HG02852 (cell line): Measurements from ENCODE around the gene FAM53C.
A peak's percentile ranks its signal among the peaks of the same experiment; 100 is the strongest.
"Not testable (repeated sequence)": the region's sequence is repeated elsewhere in the genome, so short reads cannot be mapped to it uniquely, and the experiment has no call there.

Experiments
- ATAC-seq: cut with Tn5 transposase; IDR thresholded peaks from one replicate; pipeline ENCODE4 v1.9.1; 2021; ENCODE audit warnings: mild to moderate bottlenecking, moderate library complexity; ENCODE audit not compliant: unreplicated experiment

FAM53C gene

DNA sequence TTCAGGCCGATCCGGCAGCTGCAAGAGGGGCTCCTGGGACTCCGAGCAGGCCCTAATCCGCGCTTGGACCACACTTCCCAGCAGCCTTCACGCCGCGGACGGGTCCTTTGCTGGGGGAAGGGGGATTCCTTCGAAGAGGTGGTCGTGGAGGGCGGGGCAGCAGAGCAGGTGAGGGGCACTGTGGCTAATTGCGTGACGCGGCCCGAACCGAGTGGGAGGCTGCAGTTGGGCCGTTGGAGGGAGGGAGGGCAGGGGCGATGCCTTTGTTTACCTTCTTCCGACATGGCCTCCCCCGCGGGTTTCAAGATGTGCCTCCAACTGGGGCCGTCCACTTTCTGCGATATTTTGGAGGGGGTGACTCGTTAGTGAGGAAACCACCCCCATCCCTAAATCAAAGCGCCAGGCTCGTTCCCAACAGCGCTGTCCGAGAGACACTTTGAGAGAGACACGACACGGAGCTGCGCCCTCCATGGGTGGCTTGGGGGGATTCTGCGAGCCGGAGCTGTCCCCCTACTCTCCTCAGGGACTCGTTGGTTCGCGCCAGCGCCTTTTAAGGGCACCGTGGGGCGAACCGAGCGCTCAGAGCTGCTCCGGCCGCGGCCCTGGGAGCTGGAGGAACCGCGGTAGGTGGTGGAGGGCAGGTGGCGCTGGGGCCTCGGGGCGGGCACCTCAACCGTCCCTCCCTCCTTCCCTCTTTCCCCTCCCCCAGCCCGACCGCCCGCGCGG lies at the start of gene FAM53C:
Gene FAM53C, plus strand, starts transcription at position 582 of the 726 bp plus-strand sequence. CDS start 3,070 bp downstream, outside the sequence.
- ATAC-seq, result peak; percentile 78

DNA sequence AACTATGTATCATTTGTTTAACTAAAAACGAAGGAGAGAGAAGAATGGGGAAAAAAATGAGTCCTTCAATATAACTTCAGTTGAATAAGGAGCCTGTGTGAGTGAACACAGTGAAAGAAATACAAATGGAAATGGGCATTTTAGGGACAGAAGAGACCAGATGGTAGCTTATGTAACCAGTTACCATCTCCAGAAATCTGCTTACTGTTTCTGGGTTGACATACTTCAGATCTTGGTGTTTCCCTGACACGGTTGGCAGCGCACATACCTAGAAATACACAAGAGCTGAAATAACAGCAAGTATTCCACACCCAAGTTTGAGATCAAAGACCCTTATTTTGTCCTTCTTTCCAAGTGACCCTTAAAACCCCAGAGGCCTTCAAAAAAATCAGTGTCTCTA lies 48.8 kb upstream of the FAM53C start:
- ATAC-seq, result no peak

DNA sequence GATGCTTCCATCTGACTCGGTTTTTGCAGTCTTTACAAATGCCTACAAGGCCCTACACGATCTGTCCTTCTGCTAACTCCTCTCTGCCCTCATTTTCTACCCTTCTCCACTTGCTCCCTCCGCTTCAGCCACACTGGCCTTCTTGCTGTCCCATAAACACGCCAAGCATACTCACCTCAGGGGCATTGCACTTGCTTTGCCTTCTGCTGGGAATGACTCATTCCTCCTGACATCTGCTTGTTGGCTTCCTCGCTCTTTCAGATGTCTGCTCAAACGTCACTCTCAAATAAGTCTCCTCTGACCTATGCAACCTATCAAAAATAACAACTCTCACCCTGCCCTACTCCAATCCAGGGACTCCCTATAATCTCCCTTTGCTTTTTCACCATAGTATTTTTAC lies 34.7 kb upstream of the FAM53C start:
- ATAC-seq, result no peak

DNA sequence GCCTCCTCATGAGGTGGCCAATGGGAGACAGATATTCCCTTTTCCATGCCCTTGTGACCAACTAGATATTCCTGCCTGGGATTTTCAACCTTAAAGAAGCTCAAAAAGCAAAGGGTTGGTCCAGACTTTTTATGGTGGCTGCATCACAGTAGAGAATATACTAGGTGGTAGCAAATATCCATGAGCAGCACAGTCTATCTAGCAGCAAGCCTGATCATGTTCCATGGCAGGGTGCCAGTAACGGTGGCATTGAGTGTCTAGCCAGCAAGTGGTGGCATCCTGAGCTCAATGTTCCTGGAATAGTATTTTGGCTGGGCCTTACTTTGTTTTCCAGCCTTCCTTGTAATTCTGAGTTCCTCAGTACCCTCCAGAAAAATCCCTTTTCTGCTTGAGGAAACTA lies 32.3 kb upstream of the FAM53C start:
- no peak for ATAC-seq

DNA sequence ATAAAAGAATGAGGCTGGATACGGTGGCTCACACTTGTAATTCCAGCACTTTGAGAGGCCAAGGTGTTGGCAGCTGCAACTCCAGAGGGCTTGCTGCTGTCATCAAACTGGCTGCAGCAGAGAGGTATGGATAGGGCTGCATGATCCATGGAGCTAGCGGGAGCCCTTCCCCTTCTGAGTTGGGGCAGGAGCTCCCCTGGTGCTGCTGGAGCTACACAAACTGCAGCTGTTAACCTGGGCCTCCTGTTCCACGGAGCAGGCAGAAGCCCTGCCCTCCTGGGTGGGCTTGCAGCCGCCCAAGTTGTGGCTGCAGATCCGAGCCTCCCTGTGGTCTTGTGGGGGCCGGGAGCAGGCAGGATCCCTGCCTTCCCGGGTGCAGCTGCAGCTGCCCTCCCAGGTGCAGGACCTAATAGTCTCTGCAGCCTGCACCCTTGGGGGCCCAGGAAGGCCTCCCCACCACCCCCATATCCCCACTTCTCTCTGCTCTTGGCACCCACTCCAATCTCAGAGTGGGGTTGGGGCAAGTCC lies 22.3 kb upstream of the FAM53C start:
- ATAC-seq, result no peak

DNA sequence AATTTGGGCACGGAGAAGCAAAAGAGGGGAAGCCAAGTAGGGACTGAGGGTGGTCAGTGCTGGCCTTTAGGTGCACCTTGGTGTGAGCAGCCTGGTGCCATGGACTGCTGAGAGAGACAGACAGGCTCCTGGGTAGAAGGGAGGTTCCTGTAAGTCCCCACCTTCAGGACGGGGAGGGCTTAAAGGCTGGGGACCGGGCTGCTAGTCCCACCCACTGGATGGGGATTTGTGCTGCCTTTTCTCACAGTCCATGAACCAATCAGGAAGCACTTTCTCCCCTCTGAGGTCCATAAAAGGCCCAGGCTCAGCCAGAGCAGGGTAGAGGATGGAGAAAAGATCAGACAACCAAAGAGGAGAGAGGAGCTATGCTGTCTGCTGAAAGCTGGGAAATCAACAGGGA lies 21.7 kb upstream of the FAM53C start:
- no peak for ATAC-seq

DNA sequence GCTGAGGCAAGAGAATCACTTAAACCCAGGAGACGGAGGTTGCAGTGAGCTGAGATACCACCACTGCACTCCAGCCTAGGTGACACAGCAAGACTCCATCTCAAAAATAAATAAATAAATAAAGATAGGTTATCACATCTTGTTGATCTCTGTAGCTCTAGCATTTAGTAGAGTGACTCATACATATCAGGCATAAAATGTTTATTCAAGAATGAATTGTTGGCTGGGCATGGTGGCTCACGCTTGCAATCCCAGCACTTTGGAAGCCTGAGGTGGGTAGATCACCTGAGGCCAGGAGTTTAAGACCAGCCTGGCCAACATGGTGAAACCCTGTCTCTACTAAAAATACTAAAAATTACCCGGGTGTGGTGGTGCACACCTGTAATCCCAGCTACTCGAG lies 19.9 kb upstream of the FAM53C start:
- ATAC-seq, result not testable (repeated sequence)

DNA sequence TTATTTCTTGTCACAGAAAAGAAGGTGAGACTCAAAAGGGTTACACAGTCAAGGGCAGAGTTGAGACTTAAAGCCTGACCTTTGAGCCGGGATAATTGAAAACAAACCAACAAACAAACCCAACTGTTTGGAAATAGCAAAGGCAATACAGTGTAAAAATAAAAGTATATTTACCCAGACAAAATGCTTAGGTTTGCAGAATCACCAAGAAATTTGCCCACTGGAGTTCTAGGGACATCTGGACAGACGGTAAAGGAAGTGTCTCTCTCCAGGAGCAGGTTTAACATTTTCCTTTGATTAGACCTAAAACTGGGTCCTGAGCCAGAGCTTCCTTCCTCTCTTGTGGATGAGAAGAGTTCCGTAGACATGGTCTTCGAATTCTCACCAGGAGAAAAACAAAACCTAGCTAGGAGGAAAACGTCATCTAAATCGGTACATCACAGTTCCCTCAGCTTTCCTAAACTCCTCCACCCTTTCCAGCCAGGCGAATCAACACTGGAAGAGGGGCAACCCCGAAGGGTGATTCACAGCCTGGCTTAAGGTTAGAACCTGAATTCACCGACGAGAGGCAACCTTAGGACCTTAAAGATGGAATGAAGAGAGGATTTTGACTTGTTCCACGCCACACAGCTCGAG lies 7.1 kb upstream of the FAM53C start:
- ATAC-seq, result no peak

DNA sequence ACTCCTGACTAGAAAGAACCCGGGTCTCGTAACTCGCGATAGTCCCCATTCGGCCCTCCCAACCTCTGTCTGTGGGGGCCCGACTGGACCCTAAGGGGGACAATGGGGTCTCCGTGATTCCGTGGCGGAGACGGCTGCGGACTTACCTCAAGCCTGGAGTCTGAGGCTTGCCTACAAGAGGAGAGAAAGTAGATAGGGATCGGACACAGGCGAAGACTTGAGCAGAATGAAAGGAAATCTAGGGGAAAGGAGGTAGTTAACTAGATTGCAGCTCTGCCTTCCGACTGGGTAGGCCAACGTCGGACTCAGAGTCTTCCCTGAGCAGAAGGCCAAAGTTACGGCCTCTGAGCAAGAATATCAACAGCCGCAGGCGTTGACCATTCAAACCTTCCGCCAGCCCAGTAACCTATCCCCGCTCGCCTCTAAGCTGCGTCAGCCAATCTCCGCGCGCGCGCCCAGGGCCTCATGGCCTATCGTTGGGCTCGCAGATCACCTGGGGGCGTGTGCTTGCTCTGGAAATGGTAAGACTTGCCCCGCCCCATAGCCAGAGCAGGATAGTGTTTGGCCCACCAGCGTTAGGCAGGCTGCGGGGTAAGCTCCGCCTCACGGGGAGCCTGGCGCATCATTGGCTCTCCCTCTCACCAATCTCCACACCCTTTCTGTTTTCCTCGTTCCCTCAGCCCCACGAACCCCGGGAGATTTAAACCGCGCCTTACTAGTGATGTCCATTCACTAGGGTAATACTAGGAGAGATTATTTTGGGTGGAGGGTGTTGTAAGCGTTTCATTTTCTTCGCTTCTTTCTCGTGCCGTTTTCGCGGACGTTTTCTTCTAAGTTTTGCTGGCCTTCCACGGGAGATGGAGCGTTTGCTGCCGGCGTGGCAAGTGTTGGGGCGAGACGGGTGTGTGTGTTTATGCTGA lies 6.4 kb upstream of the FAM53C start, which contains the start of gene CDC25C:
Gene CDC25C, minus strand, starts transcription at position 356 of the 920 bp plus-strand sequence. CDS start 624 bp downstream, outside the sequence.
- ATAC-seq, result peak; percentile 100

DNA sequence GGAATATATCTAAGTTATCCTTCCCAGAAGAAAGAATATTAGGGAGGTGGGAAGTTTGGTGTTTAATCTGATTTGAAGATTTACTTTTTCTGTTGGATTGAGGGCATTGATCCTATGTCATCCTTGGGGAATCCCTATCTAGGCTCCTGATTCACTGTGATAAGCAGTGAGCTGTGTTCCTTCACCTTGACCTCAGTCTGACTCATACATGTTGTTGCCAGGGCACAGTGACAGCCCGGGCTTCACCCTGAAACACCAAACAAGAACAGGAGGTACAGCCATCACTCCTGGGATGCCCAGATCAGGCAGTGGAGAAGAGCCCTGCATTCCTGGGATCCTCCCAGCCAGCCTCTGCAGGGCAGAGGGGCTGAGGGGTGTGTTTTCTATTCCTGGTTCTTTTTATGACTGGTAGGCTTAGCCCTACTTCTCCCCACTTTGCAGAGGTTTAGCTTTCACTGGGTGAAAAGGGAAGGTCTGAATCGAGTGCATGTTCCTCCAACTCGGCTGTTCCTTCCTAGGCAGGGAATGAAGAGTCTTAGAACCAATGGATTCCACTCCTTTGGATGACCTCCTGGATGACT lies 3.1 kb upstream of the FAM53C start:
- ATAC-seq, result no peak

DNA sequence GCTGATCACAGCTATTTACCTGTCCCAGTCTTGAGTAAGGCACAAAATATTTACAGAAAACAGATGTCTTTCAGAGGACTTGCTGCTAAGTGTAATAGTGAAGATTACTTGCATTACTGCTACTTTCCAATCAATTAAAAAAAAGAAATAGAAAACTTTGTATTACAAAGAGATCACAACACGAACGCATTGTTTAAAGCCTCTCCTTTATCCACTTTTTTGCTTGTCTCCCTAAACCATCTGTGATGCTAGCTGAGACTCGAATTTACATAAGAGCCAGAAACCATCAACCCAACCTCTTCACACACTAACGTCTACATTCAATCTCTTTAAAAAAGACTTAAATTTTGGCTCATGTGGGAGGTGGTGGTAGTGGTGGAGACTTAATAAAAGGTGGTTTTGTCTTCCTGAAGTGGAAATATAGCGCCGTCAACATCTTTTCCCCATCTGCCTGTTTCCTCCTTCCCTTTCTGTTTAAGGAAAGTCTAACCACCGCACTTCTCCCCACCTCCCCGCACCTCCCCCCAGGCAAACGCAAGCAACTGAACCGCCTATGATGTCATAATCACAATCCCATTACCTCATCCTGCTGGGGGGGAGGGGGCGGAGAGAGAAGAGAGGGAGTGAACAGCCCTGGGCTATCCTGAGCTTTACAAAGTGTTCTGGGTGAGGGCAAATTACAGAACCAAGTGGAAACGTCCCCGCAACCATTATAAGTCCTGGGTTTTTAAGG lies 948 bp upstream of the FAM53C start:
- peak; percentile 22 for ATAC-seq

DNA sequence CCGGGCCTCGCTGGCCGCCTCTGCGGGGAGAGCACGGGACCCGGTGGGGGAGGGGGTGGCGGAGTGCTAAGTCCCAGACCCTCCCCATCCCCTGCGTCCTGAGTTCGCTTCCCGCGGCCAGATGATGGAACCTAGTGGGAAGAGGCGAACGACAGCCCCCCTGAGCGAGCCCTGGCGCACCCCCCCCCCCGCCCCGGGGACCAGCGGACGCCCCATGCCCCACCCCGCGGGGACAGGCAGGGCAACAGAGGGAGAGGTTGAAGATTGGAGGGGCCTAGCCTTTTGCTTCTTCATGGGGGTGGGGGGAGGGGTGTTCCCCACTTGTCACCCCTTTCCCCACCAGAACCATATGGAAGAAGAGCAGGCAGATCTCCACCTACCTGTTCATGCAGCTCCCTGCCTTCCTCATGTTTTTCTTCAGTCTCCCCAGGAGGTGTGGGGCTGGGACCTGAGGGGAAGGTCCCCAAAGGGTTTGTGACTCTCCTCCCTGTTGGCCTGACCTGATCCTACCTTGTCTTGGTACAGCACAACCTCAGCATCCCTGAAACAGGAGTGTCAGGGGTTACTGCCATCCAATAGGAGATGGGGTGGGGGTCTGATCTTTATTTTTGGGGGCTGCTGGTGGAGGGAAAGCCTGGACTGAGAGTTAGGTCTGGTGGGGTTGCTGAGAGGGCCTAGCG lies 485 bp downstream of the FAM53C start:
- peak; percentile 12 for ATAC-seq

DNA sequence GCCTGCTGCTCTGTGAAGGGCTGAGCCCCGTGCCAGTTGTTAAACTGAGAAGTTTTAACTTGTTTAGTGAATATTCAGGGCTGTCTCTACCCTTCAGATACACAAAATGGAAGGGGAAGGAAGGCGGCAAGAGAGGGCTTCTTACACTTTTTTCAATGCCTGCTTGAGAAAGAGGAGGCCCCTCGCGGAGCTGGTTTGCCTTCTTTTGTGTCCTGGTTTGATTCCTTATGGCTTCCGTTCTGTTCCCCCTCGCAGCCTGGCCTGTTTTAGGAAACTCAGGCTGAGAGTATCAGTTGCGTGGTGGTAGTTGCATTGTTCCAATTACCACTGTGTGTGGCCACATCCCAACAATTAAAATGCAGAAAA lies 1.0 kb downstream of the FAM53C start:
- no peak for ATAC-seq

DNA sequence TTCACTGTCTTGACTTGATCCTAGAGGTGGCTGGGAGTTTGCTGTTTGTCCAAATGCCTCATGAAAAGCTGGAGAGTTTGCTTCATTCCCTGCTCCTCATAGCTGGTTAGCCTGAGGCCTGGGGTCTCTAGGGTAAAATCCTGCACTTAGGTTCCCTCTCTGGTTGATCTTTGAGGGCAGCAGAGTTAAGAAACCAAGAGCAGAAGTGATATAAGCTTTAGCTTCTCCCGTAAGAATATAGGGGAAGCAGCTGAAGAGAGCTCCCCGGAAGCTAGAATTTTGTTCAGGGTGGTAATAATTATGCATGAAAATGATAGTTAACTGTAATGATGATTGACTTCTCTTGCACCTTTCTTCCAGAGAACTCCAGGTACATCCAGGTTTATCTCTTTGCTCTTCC lies 1.4 kb downstream of the FAM53C start:
- ATAC-seq, result no peak

DNA sequence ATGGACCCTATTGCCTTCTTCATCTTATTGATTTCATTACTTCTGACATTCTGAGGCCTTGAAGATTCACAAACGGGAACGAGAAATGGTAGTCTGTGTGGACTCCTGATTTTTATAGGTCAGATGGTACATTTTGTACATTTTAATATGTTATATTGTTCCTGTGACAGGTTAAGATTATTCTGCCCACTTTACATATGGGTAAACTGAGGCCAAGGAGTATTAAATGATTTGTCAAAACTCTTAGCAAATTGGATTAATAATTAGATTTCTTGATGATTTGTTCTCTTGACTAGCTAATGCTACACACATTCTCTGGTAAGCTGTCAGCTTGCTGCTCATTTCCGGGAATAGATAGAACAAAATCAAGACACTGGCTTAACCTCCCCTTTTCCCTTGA lies 1.9 kb downstream of the FAM53C start:
- ATAC-seq, result no peak

DNA sequence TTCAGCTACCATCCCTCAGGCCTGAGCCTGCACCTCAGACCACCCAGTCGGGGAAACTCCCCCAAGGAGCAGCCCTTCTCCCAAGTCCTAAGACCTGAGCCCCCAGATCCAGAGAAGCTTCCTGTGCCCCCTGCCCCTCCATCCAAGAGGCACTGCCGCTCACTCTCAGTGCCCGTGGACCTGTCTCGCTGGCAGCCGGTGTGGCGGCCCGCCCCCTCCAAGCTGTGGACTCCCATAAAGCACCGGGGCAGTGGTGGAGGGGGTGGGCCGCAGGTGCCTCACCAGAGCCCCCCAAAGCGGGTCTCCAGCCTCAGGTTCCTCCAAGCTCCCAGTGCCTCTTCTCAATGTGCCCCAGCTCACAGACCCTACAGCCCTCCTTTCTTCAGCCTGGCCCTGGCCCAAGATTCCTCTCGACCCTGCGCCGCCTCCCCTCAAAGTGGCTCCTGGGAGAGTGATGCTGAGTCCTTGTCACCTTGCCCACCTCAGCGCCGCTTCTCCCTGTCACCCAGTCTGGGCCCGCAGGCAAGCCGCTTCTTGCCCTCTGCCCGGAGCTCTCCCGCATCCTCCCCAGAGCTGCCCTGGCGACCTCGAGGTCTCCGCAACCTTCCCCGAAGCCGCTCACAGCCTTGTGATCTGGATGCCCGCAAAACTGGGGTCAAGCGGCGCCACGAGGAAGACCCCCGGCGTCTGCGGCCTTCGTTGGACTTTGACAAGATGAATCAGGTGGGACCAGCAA lies 7.0 kb downstream of the FAM53C start:
- ATAC-seq, result no peak

DNA sequence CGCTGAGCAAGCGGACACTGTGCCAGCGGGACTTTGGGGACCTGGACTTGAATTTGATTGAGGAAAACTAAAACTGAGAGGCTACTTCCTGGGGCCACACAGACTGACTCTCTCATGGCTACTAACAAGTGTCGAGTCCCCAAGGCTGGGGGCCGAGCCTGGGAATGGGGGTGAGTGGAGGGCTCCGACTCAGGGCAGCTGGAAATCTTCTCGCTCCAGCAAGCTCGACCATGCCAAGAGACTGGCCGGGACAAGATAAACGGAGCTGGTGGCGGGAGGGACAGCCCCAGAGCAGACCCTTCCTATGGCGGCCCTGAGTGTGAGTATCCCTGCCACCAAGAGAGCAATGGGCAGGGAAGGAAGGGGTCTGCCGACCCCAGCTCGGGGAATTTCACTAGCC lies 8.8 kb downstream of the FAM53C start:
- no peak for ATAC-seq

DNA sequence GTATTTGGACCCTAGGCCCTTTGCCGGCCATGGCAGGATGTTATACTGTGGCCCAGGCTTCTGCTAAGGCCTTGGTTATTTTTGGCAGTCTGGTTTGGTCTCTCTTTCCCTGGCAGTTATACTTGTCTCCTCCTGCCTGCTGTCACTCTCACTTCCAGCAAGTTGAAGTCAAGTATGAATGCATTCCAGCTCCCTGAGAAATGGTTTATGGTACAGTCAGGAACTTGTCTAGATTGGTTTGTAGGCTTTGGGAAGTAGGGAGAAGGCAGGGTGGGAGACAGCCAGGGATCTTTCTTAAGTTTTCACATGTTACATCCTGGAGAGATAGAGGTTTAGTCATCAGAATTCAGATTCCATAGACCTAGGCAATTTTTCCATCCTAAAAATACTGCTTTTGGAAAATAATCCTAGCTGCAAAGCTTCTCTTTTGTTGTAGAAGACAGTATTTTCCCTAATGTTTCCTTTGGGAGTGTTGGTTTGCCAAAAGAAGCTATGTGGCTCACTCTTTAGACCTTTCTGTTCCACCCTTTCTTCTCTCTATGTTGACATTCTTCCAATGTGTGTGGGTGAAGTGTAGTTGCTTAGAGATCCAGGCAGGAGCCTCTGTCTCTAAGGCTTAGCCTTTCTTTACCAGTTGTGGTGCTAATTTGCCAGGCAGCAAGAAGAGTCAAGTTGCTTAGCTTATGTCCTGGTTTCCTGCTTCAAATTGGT lies 11.9 kb downstream of the FAM53C start:
- ATAC-seq, result no peak

DNA sequence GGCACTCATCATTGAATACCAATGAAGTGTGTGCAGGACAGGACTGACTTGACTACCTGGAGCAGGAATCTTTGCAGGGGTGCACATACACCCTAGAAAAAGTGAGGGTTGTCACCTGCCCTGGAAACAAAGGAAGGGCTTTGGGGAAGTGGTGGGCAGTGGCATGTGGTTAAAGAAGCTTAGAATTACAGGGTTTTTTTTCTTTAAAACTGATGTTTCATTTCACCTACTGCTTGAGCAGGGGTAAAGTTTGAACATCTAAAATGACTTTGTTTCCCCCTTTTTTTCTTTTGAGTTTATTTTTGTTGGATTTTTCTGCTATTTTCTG lies 12.5 kb downstream of the FAM53C start:
- ATAC-seq, result no peak
